HG03558 (cell line): ENCODE results near the gene SLC38A6.
A peak's percentile ranks its signal among the peaks of the same experiment; 100 is the strongest.

ENCODE experiments used
- ATAC-seq: cut with Tn5 transposase; IDR thresholded peaks from one replicate; pipeline ENCODE4 v1.9.1; 2021; ENCODE audit warnings: moderate number of reproducible peaks; ENCODE audit not compliant: unreplicated experiment; ENCODE audit errors: extremely low read depth

The SLC38A6 gene

GRCh38 chr14:60980811-60981632 is at the start of gene SLC38A6, which contains the start of gene TRMT5:
TSS of gene SLC38A6 (plus strand) at chr14:60981245. CDS start at chr14:60981278, 33 bp downstream.
TSS of gene TRMT5 (minus strand) at chr14:60981079. CDS start at chr14:60980973, 106 bp downstream.
- peak; percentile 72 for ATAC-seq

- no peak for ATAC-seq
Measured at GRCh38 chr14:60933920-60934655, 47.0 kb upstream of the SLC38A6 start.

- ATAC-seq = no peak
Measured at GRCh38 chr14:60935319-60935718, 45.7 kb upstream of the SLC38A6 start.

- ATAC-seq = no peak
Measured at GRCh38 chr14:60943637-60944032, 37.4 kb upstream of the SLC38A6 start.

GRCh38 chr14:60944204-60944603 is 36.8 kb upstream of the SLC38A6 start:
- ATAC-seq = no peak

- no peak for ATAC-seq
Measured at GRCh38 chr14:60945984-60946383, 35.1 kb upstream of the SLC38A6 start.

- no peak for ATAC-seq
Measured at GRCh38 chr14:60946773-60947172, 34.3 kb upstream of the SLC38A6 start.

GRCh38 chr14:60951776-60952435 is 29.1 kb upstream of the SLC38A6 start:
- no peak for ATAC-seq

- no peak for ATAC-seq
Measured at GRCh38 chr14:60956202-60956601, 24.8 kb upstream of the SLC38A6 start.

- no peak for ATAC-seq
Measured at GRCh38 chr14:60956632-60957031, 24.4 kb upstream of the SLC38A6 start.

- no peak for ATAC-seq
Measured at GRCh38 chr14:60958146-60958545, 22.9 kb upstream of the SLC38A6 start.

GRCh38 chr14:60963761-60964160 is 17.3 kb upstream of the SLC38A6 start:
- ATAC-seq = no peak

- ATAC-seq = no peak
Measured at GRCh38 chr14:60964904-60965303, 16.1 kb upstream of the SLC38A6 start.

GRCh38 chr14:60965402-60965801 is 15.6 kb upstream of the SLC38A6 start:
- no peak for ATAC-seq

- ATAC-seq = no peak
Measured at GRCh38 chr14:60968099-60968498, 12.9 kb upstream of the SLC38A6 start.

GRCh38 chr14:60968671-60969070 is 12.4 kb upstream of the SLC38A6 start:
- no peak for ATAC-seq

- ATAC-seq = no peak
Measured at GRCh38 chr14:60970146-60970545, 10.9 kb upstream of the SLC38A6 start.

- ATAC-seq = no peak
Measured at GRCh38 chr14:60971271-60971670, 9.8 kb upstream of the SLC38A6 start.

GRCh38 chr14:60972295-60972694 is 8.8 kb upstream of the SLC38A6 start:
- no peak for ATAC-seq

- ATAC-seq = no peak
Measured at GRCh38 chr14:60973070-60973469, 8.0 kb upstream of the SLC38A6 start.

- no peak for ATAC-seq
Measured at GRCh38 chr14:60974090-60974651, 6.9 kb upstream of the SLC38A6 start.
